Mononuclear cell (primary cell): Measurements from ENCODE around the gene TRAPPC3. TPM values are rescaled to one million over a fixed set of nuclear protein-coding genes. Genes with fewer than 3 reads are reported as not detected.

Source experiments
- H3K27me3 ChIP-seq: 2 replicates; pipeline ENCODE4 v1.6.0; 2011; ENCODE audit warnings: low read length, control low read depth; ENCODE audit not compliant: insufficient read depth
- H3K4me1 ChIP-seq: 2 replicates; pipeline ENCODE4 v1.5.1; 2011; ENCODE audit warnings: mild to moderate bottlenecking, low read length, control low read depth; ENCODE audit not compliant: insufficient read depth
- H3K4me3 ChIP-seq: 2 replicates; pipeline ENCODE4 v1.5.1; 2011; ENCODE audit warnings: mild to moderate bottlenecking, low read length, moderate library complexity
- H3K9me3 ChIP-seq: 2 replicates; pipeline ENCODE4 v1.5.1; 2011; ENCODE audit warnings: low read depth, mild to moderate bottlenecking, control low read depth, low read length
- total RNA-seq: library from RNA; depleted of rRNA; stranded (reverse); fragments of >200 nt; gene quantifications from one replicate; pipeline ENCODE4 v1.2.3, GENCODE V29; 2012

Gene TRAPPC3
- total RNA-seq, 1 donor = 25.9 TPM

GRCh38 chr1:36126797-36127500, 22.3 kb downstream of the TRAPPC3 start:
- no peaks in the 10 kb centered on the region for H3K9me3 ChIP-seq
- H3K27me3 ChIP-seq = peaks cover 3% of the 10 kb centered on the region
- H3K4me3 ChIP-seq = no peak overlapping the region
- peaks cover 39% of the 10 kb centered on the region for H3K4me1 ChIP-seq

DNA sequence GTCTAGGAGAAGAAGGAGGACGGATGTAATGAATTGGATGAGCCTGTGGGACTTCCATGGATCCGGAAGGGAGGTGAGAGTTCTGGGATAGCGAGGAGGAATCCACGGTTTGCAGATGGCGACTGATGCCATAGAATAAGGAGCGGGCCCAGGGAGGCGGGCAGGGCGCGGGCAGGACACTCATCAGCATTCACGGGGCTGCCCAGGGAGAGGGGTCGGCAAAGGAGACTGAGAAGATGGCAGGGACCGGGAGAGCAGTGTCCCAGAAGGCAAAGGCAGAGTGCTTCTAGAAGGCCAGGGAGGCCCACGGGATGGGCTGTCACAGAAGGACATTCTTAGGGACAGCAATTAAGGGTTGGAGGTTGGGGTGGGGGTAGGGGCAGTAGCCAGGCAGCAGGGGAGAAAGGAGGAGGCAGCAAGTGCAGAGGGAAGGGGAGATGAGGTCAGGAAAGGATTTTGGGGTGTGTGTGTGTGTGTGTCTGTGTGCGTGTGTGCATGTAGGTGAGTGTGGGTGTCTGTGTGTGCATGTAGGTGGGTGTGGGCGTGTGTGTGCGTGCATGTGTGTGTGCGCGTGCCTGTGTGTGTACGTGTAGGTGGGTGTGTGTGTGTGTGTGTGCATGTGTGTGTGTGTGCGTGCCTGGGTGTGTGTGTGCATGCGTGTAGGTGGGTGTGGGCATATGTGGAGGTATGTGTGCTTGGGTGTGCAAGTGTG, 23.1 kb downstream of the TRAPPC3 start:
- Histone ChIP-seq H3K4me3 (no peak overlapping the region), H3K4me1 (peaks cover 43% of the 10 kb centered on the region), H3K27me3 (peaks cover 3% of the 10 kb centered on the region), H3K9me3 (no peaks in the 10 kb centered on the region)

DNA sequence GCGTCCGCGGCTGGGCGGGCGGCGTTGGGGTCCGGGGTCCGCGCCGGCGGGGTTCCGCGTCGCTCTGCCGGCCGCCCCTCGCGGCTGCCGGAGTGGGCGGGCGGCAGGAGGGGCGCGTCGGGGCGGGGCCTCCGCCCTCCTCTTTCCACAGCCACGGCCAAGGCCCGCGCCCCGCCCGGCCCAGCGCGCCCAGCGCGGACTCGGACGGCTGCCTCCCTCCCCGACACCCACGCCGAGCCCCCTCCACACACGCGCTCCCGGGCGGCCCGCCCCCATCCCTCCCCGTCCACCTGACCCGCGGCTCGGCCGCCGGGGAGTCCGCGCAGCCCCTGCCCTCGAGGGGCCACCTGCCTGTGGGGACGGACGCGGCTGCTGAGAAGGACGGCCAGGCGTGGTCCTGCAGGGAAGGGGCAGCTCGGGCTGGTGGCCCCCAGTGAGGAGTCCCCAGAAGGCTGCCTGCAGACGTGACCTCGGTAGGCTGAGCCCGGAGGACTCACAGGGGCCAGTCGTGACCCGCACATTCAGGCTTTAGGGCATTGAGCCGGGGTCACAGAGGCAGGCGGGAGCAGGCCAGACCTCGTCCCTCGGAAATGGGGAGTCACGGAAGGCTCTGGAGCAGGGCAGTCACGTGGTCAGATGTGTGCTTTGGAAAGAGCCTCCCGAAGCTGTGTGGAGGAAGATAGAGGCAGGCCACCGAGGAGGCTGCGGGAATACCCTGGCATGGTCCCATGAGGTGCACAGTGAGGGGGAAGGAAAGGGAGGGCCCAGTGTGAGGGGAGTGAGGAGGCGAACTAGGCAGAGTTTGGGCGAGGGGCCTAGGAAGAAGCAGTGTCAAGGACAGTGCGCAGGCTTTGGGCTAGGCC, 23.9 kb downstream of the TRAPPC3 start, which contains the start of gene COL8A2:
Gene COL8A2, minus strand, starts transcription at position 94 of the 863 bp plus-strand sequence. CDS start 24,980 bp downstream, outside the sequence.
- peaks cover 3% of the 10 kb centered on the region for H3K27me3 ChIP-seq
- H3K4me3 ChIP-seq = no peak within 1 kb of the TSS
- no peaks in the 10 kb centered on the region for H3K9me3 ChIP-seq
- H3K4me1 ChIP-seq = peaks cover 45% of the 10 kb centered on the region

GRCh38 chr1:36124404-36125128, 24.7 kb downstream of the TRAPPC3 start:
- H3K9me3 ChIP-seq = no peaks in the 10 kb centered on the region
- peaks cover 3% of the 10 kb centered on the region for H3K27me3 ChIP-seq
- H3K4me1 ChIP-seq = peaks cover 53% of the 10 kb centered on the region
- H3K4me3 ChIP-seq = no peak overlapping the region

DNA sequence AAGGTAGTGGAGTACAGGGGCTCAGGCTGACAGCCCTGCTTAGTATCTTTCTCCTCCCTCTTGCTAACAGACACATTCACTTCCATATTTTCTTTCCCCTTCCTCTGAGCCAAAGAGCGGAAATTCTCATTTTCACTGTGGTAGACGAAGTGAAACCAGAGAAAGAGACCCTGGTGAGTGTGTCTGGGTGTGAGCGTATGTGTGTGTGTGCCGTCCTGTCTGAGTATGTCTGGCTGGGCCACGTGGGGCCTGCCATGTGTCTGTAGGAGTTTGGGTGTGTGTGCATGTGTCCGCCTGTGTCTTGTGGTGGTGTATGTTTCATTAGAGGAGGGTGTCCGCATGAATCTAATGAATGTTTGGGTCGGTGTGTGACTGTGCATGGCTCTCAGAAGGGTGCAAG, 25.9 kb downstream of the TRAPPC3 start:
- Histone ChIP-seq H3K4me1 (peaks cover 60% of the 10 kb centered on the region), H3K4me3 (no peak overlapping the region), H3K27me3 (peaks cover 3% of the 10 kb centered on the region), H3K9me3 (no peaks in the 10 kb centered on the region)

DNA sequence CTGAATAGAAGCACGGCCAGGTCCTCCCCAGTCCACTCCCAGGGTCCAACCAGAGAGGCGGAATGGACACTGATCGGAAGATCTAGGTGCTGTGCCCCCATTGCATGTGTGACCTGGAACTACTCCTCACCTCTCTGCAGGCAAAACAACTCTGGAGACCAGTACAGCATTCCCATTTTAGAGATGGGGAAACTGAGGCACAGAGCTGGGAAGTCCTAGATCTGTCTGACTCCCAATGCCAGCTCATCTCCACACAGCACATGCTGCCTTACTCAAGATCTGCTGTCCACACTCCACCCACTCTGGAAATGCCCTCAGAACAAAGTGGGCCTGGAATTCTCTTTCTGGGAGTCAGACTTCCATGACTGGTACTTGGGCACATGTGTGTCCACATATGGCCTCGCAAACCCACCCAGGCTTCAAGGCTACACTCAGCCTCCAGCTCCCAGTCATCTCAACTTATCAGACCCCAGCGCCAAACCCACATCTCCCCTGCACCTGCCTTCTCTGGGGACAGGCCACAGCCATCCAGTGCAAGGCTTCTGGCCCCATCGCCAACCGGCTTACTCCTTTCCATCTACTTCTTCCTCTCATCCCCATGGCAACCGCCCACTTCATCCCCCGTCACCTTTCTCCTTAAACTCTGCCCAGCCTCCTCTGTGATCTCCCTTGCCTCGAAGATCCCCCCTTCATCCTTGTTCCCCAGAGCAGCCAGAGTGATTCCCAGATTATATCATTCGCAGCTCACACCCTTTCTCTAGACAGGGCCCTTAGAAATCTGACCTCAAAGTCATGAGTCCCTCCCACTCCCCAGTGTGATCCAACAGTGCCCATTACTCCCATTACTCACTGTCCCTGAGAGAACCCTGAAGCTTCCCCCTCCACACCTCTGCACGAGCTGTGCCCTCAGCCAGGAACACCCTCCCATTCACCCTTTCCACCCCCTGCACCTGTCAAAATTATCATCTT, 26.9 kb downstream of the TRAPPC3 start:
- H3K27me3 ChIP-seq = peaks cover 3% of the 10 kb centered on the region
- no peak overlapping the region for H3K4me3 ChIP-seq
- H3K9me3 ChIP-seq = no peaks in the 10 kb centered on the region
- peaks cover 58% of the 10 kb centered on the region for H3K4me1 ChIP-seq

GRCh38 chr1:36119456-36119855, 29.8 kb downstream of the TRAPPC3 start:
- Histone ChIP-seq H3K4me3 (no peak overlapping the region), H3K4me1 (peaks cover 65% of the 10 kb centered on the region), H3K9me3 (no peaks in the 10 kb centered on the region), H3K27me3 (no peaks in the 10 kb centered on the region)

- Histone ChIP-seq H3K4me3 (no peak overlapping the region), H3K27me3 (no peaks in the 10 kb centered on the region), H3K9me3 (no peaks in the 10 kb centered on the region), H3K4me1 (peaks cover 56% of the 10 kb centered on the region)
These were observed 30.7 kb downstream of the TRAPPC3 start for GRCh38 chr1:36118447-36119204.

DNA sequence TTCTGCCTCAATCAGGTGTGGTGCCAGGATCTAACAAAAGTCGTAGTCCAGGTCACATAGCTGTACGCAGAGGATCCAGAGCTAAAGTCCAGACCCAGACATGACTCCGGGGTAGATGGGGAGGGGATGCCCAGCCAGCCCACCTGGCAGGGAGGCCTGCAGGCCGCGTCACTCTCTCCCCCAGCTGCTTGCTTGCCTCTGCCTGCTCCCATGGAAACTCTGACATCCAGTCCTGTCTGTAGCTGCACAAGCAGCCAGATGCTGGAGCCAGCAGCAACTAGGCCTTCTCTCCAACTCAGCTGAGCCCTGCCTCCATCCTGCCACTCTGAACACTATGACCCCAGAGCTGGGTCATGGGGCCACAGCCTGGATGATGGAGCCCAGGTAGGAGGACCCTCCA, 32.4 kb downstream of the TRAPPC3 start:
- peaks cover 39% of the 10 kb centered on the region for H3K4me1 ChIP-seq
- no peaks in the 10 kb centered on the region for H3K27me3 ChIP-seq
- H3K4me3 ChIP-seq = no peak overlapping the region
- H3K9me3 ChIP-seq = no peaks in the 10 kb centered on the region

- H3K4me3 ChIP-seq = no peak overlapping the region
- no peaks in the 10 kb centered on the region for H3K9me3 ChIP-seq
- peaks cover 35% of the 10 kb centered on the region for H3K4me1 ChIP-seq
- no peaks in the 10 kb centered on the region for H3K27me3 ChIP-seq
These were observed 33.4 kb downstream of the TRAPPC3 start for GRCh38 chr1:36115931-36116330.

GRCh38 chr1:36115200-36115669, 34.1 kb downstream of the TRAPPC3 start:
- H3K4me3 ChIP-seq = no peak overlapping the region
- no peaks in the 10 kb centered on the region for H3K27me3 ChIP-seq
- peaks cover 32% of the 10 kb centered on the region for H3K4me1 ChIP-seq
- no peaks in the 10 kb centered on the region for H3K9me3 ChIP-seq

DNA sequence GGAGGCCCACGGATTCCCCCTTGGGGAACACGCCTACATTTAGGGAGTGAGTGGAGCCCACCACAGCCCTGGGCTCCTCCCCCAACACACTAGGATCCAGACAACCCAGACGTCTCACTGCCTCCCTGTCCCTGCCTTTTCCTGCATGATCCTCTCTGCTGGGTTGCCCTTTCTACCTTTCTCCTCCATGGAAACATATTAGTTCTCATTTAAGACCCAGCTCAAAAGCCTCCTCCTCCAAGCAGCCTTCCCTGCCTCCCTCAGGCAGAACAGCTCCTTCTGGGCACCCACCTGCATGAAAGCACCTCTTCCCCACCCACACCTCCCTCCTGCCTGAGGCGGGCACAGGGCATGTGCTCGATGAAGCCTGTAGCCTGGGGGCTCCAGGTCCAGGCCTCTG, 34.9 kb downstream of the TRAPPC3 start:
- no peaks in the 10 kb centered on the region for H3K27me3 ChIP-seq
- peaks cover 27% of the 10 kb centered on the region for H3K4me1 ChIP-seq
- H3K9me3 ChIP-seq = no peaks in the 10 kb centered on the region
- H3K4me3 ChIP-seq = no peak overlapping the region

DNA sequence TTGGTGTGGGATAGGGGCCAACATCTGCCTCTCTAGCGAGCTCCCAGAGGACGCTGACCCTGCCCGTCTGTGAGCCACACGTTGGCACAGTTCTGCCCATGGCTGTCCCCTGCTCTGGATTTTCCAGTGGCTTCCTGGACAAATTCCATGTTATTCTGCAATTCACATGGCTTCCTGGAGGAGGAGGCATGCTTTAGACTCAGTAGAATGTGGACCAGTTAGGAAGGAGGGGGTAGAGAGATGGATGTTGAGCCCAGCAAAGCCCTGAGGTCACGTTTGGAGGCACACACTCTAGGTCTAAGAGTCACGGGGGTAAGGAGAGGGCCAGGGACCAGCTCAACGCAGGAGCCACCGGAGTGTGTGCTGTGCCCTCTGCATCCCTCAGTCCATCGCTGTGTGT, 36.5 kb downstream of the TRAPPC3 start:
- Histone ChIP-seq H3K4me1 (peaks cover 30% of the 10 kb centered on the region), H3K9me3 (no peaks in the 10 kb centered on the region), H3K4me3 (no peak overlapping the region), H3K27me3 (no peaks in the 10 kb centered on the region)
